H9 (cell line): ENCODE measurements around the gene IRX5. TPM values are rescaled to one million over a fixed set of nuclear protein-coding genes. Genes with fewer than 3 reads are reported as not detected.

Experiments used
- DNase-seq: peaks from one replicate; pipeline ENCODE4 v3.0.0-alpha.2; 2017
- H2AFZ ChIP-seq: one replicate; pipeline ENCODE4 v1.6.1; 2013; ENCODE audit warnings: mild to moderate bottlenecking, low read length, control low read depth, moderate library complexity
- H2AK5ac ChIP-seq: 2 replicates; pipeline ENCODE4 v1.6.1; 2013; ENCODE audit warnings: low read length, control low read depth, mixed read lengths; ENCODE audit not compliant: insufficient read length
- H2BK120ac ChIP-seq: one replicate; pipeline ENCODE4 v1.6.1; 2013; ENCODE audit warnings: low read depth, mild to moderate bottlenecking, low read length, control low read depth, inconsistent platforms; ENCODE audit not compliant: poor library complexity, severe bottlenecking
- H2BK12ac ChIP-seq: 2 replicates; pipeline ENCODE4 v1.6.1; 2013; ENCODE audit warnings: low read length, control low read depth, mixed read lengths, low read depth; ENCODE audit not compliant: insufficient read length
- H2BK15ac ChIP-seq: 2 replicates; pipeline ENCODE4 v1.6.1; 2013; ENCODE audit warnings: low read depth, low read length, control low read depth
- H2BK20ac ChIP-seq: one replicate; pipeline ENCODE4 v1.6.1; 2013; ENCODE audit warnings: low read depth, mild to moderate bottlenecking, low read length, control low read depth, inconsistent platforms; ENCODE audit not compliant: poor library complexity, severe bottlenecking
- H2BK5ac ChIP-seq: 2 replicates; pipeline ENCODE4 v1.6.1; 2013; ENCODE audit warnings: low read length, control low read depth, mixed read lengths; ENCODE audit not compliant: insufficient read length
- H3K14ac ChIP-seq: 2 replicates; pipeline ENCODE4 v1.6.1; 2013; ENCODE audit warnings: low read length, control low read depth; ENCODE audit not compliant: insufficient read depth
- H3K18ac ChIP-seq: 2 replicates; pipeline ENCODE4 v1.6.1; 2013; ENCODE audit warnings: low read depth, mild to moderate bottlenecking, mixed read lengths, low read length, control low read depth; ENCODE audit not compliant: insufficient read length
- H3K23ac ChIP-seq: 2 replicates; pipeline ENCODE4 v1.6.1; 2013; ENCODE audit warnings: low read length, control low read depth, mixed read lengths, low read depth; ENCODE audit not compliant: insufficient read length
- H3K23me2 ChIP-seq: 2 replicates; pipeline ENCODE4 v1.6.1; 2013; ENCODE audit warnings: low read depth, mild to moderate bottlenecking, mixed read lengths, low read length, control low read depth; ENCODE audit not compliant: insufficient read length, poor library complexity, severe bottlenecking
- H3K27ac ChIP-seq: 2 replicates; pipeline ENCODE4 v1.5.1; 2013; ENCODE audit warnings: low read length, control low read depth, mixed read lengths, low read depth; ENCODE audit not compliant: insufficient read length
- H3K27me3 ChIP-seq: 2 replicates; pipeline ENCODE4 v1.6.1; 2013; ENCODE audit warnings: low read length, control low read depth, inconsistent platforms; ENCODE audit not compliant: insufficient read depth
- H3K4ac ChIP-seq: 2 replicates; pipeline ENCODE4 v1.6.1; 2013; ENCODE audit warnings: low read depth, mild to moderate bottlenecking, control low read depth, inconsistent platforms, low read length, moderate library complexity
- H3K4me1 ChIP-seq: 2 replicates; pipeline ENCODE4 v1.6.1; 2013; ENCODE audit warnings: low read length, control low read depth, inconsistent platforms; ENCODE audit not compliant: insufficient read depth
- H3K4me2 ChIP-seq: 2 replicates; pipeline ENCODE4 v1.6.1; 2013; ENCODE audit warnings: low read length, control low read depth, mixed read lengths; ENCODE audit not compliant: insufficient read length, insufficient read depth
- H3K56ac ChIP-seq: 2 replicates; pipeline ENCODE4 v1.6.1; 2013; ENCODE audit warnings: low read depth, mild to moderate bottlenecking, mixed read lengths, low read length, control low read depth; ENCODE audit not compliant: insufficient read length
- H3K79me1 ChIP-seq: 2 replicates; pipeline ENCODE4 v1.6.1; 2013; ENCODE audit warnings: low read depth, mild to moderate bottlenecking, moderate library complexity, low read length, control low read depth, inconsistent platforms; ENCODE audit not compliant: insufficient read depth, poor library complexity, severe bottlenecking
- H3K79me2 ChIP-seq: 2 replicates; pipeline ENCODE4 v1.6.1; 2013; ENCODE audit warnings: low read length, control low read depth, inconsistent platforms; ENCODE audit not compliant: insufficient read depth
- H3K9ac ChIP-seq: 2 replicates; pipeline ENCODE4 v1.6.1; 2013; ENCODE audit warnings: low read length, control low read depth, mixed read lengths; ENCODE audit not compliant: insufficient read length; ENCODE audit errors: extremely low read depth
- H3K9me3 ChIP-seq: one replicate; pipeline ENCODE4 v1.6.1; 2013; ENCODE audit warnings: low read depth, low read length, inconsistent platforms; ENCODE audit not compliant: control insufficient read depth
- H3T11ph ChIP-seq: one replicate; pipeline ENCODE4 v1.6.1; 2013; ENCODE audit warnings: mild to moderate bottlenecking, low read length, control low read depth, inconsistent platforms
- H4K20me1 ChIP-seq: one replicate; pipeline ENCODE4 v1.6.1; 2013; ENCODE audit not compliant: control insufficient read depth, insufficient read length, insufficient read depth
- H4K5ac ChIP-seq: 2 replicates; pipeline ENCODE4 v1.6.1; 2013; ENCODE audit warnings: low read depth, mild to moderate bottlenecking, mixed read lengths, low read length, control low read depth; ENCODE audit not compliant: insufficient read length
- H4K8ac ChIP-seq: replicated peaks from 2 replicates; pipeline ENCODE4 v1.6.1; 2013; ENCODE audit warnings: low read length, control low read depth, mixed read lengths, low read depth; ENCODE audit not compliant: insufficient read length
- H4K91ac ChIP-seq: 2 replicates; pipeline ENCODE4 v1.6.1; 2013; ENCODE audit warnings: low read depth, mild to moderate bottlenecking, moderate library complexity, mixed read lengths, low read length, control low read depth; ENCODE audit not compliant: insufficient read length
- H3K27ac Mint-ChIP-seq, 3 experiments: 2 replicates in 2 of 3; 3 replicates in 1 of 3; pipeline ENCODE4 v1.8.0; 2020 to 2021; ENCODE audit warnings: mixed read lengths in 3 of 3, mild to moderate bottlenecking in 1 of 3, moderate library complexity in 1 of 3
- H3K27me3 Mint-ChIP-seq: 2 replicates; pipeline ENCODE4 v1.8.0; 2021; ENCODE audit warnings: low read depth, mild to moderate bottlenecking, moderate library complexity, mixed read lengths
- H3K36me3 Mint-ChIP-seq, 3 experiments: 2 replicates in 2 of 3; 3 replicates in 1 of 3; pipeline ENCODE4 v1.8.0; 2020 to 2021; ENCODE audit warnings: low read depth in 3 of 3, mixed read lengths in 3 of 3; ENCODE audit not compliant: insufficient read depth in 1 of 3
- H3K4me1 Mint-ChIP-seq, 2 experiments: 2 replicates each; pipeline ENCODE4 v1.8.0; 2020; ENCODE audit warnings: mixed read lengths in 2 of 2
- H3K4me3 Mint-ChIP-seq, 2 experiments: 2 replicates in 1 of 2; 3 replicates in 1 of 2; pipeline ENCODE4 v1.8.0; 2020 to 2021; ENCODE audit warnings: mild to moderate bottlenecking in 2 of 2, mixed read lengths in 2 of 2, moderate library complexity in 1 of 2
- H3K9me3 Mint-ChIP-seq, 2 experiments: 2 replicates in 1 of 2; 3 replicates in 1 of 2; pipeline ENCODE4 v1.8.0; 2020; ENCODE audit warnings: mild to moderate bottlenecking in 2 of 2, mixed read lengths in 2 of 2, moderate library complexity in 1 of 2
- CTCF ChIP-seq: fragments of 200-600 bp; sonication (generic); conservative IDR thresholded peaks from 3 replicates; pipeline ENCODE4 v1.8.0; 2021; ENCODE audit warnings: antibody characterized with exemption, mild to moderate bottlenecking
- WGBS: extraction: QIAGEN DNeasy Blood & Tissue Kit; methylation state at CpG from one replicate; pipeline ENCODE4 v1.1.7; 2013; ENCODE audit warnings: missing lambda C conversion rate, low lambda C conversion rate, mixed read lengths; ENCODE audit not compliant: insufficient read length; ENCODE audit errors: extremely low coverage; 5-methylcytosine and 5-hydroxymethylcytosine counted together
- total RNA-seq: library from RNA; stranded (reverse); gene quantifications from 2 replicates; pipeline ENCODE4 v1.2.1, GENCODE V29; 2021

IRX5 gene
- total RNA-seq, 1 experiment from 2014 or later = 0.59 TPM

- Histone ChIP-seq H2AFZ (no peak overlapping the region), H3K18ac (no peak overlapping the region), H2BK5ac (no peak overlapping the region), H4K91ac (no peak overlapping the region), H2BK20ac (no peak overlapping the region), H3K4me2 (no peak overlapping the region), H3K23ac (no peak overlapping the region), H3K79me1 (no peaks in the 10 kb centered on the region), H2BK120ac (no peak overlapping the region), H3K4me1 (no peaks in the 10 kb centered on the region), H3K14ac (no peak overlapping the region), H3K9me3 (no peaks in the 10 kb centered on the region), H3K56ac (no peak overlapping the region), H2AK5ac (no peak overlapping the region), H3T11ph (no peak overlapping the region), H4K8ac (no peak overlapping the region), H4K20me1 (no peaks in the 10 kb centered on the region), H4K5ac (no peak overlapping the region), H3K79me2 (no peaks in the 10 kb centered on the region), H2BK15ac (no peak overlapping the region), H3K27ac (no peak overlapping the region), H3K23me2 (no peaks in the 10 kb centered on the region), H3K9ac (no peak overlapping the region), H3K4ac (no peak overlapping the region), H3K27me3 (no peaks in the 10 kb centered on the region; the same call in 1 of the 2 replicates), H2BK12ac (no peak overlapping the region)
- H3K4me3 Mint-ChIP-seq = no peak overlapping the region
- peaks cover 93% of the 10 kb centered on the region for H3K27me3 Mint-ChIP-seq
- peaks cover 11 to 22% of the 10 kb centered on the region in 2 experiments for H3K4me1 Mint-ChIP-seq
- H3K36me3 Mint-ChIP-seq = no peaks in the 10 kb centered on the region; a peak in 1 of 7 replicates
- no peak overlapping the region for H3K27ac Mint-ChIP-seq
- H3K9me3 Mint-ChIP-seq = no peaks in the 10 kb centered on the region
- WGBS = no CpG with 5 or more reads among the region's 3 CpGs
- no peak for DNase-seq
- no peak for TF ChIP-seq CTCF
These were observed 17.0 kb downstream of the IRX5 start for GRCh38 chr16:54947616-54948015.
